Measurements from ENCODE around the gene PLCB1.

Gene PLCB1

DNA sequence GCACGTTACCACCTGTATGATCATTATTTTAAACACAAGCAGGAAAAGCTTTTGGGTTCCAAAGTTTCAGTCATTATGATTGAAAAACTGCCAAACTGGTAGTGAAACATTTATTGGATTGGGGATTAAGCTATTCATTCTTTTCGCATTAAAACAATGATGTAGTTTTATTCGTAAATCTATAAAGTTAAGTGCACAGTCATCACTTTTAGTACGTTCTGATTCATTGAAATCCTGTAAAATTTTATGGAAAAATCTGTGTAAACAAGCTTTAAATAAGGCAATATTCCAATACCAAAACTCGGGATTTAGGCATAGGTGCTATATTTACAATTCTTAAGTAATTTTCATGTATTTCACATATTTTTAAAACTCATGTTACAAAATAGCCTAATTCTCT, 379.9 kb downstream of the PLCB1 start:
- Histone ChIP-seq H3K4me2 (ENCODE audit: low read length) (no peak overlapping the region), H3K36me3 (ENCODE audit: control insufficient read depth in 1 of 2, insufficient read depth in 2 of 2, low read length in 2 of 2) (no peaks in the 10 kb centered on the region), H3K9ac (ENCODE audit: low read length) (no peak overlapping the region), H4K91ac (ENCODE audit: low read depth, low read length) (no peak overlapping the region), H3K23ac (ENCODE audit: low read length) (no peak overlapping the region), H3K4me1 (ENCODE audit: control insufficient read depth in 1 of 2, insufficient read depth in 2 of 2, low read length in 2 of 2) (no peaks in the 10 kb centered on the region), H3K27me3 (ENCODE audit: insufficient read depth, low read length) (no peaks in the 10 kb centered on the region), H2BK120ac (ENCODE audit: insufficient read depth, low read length, poor library complexity) (no peak overlapping the region), H3K79me1 (ENCODE audit: low read length) (no peaks in the 10 kb centered on the region), H2BK12ac (ENCODE audit: low read length) (no peak overlapping the region), H3K79me2 (ENCODE audit: control insufficient read depth, insufficient read depth, low read length, poor library complexity) (no peaks in the 10 kb centered on the region), H2BK5ac (ENCODE audit: low read depth, low read length, poor library complexity) (no peak overlapping the region), H4K12ac (ENCODE audit: low read depth, low read length) (no peak overlapping the region), H3K27ac (ENCODE audit: low read depth, low read length) (no peak overlapping the region), H2AK5ac (ENCODE audit: low read length) (no peak overlapping the region), H3K18ac (ENCODE audit: low read length) (no peak overlapping the region), H3K9me3 (ENCODE audit: insufficient read depth, low read depth, low read length) (no peaks in the 10 kb centered on the region), H3K4me3 (ENCODE audit: low read depth, low read length) (no peak overlapping the region), H3K4ac (ENCODE audit: low read depth, low read length) (no peak overlapping the region), H4K8ac (ENCODE audit: low read depth, low read length) (no peak overlapping the region), H2AFZ (ENCODE audit: insufficient read depth, low read length, poor library complexity) (no peak overlapping the region), H3K14ac (ENCODE audit: low read length) (no peak overlapping the region)
- no CpG with 5 or more reads among the region's 5 CpGs for whole genome bisulfite sequencing (ENCODE audit: extremely low coverage, insufficient coverage, insufficient read length)
- DNase-seq = no peak

DNA sequence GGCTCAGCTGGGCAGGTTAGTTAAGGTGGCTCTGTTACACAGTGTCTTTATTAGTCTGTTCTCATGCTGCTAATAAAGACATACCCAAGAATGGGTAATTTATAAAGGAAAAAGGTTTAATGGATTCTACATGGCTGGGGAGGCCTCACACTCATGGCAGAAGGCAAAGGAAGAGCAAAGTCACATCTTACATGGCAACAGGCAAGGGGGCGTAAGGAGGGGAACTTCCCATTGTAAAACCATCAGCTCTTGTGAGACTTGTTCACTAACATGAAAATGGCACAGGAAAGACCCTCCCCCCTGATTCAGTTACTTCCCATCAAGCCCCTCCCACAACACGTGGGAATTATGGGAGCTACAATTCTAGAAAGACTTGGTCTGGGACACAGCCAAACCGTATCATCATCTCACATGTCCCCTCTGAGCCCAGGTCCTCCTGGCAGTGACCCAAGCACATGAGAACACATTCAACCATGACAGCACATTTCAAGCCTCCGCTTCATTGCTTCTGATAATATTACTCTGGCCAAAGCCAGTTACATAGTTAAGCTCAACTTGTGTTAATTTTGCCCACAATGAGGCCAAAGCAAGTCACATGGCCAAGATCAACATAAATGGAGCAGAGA, 383.9 kb downstream of the PLCB1 start:
- H3K4ac ChIP-seq (ENCODE audit: low read depth, low read length) = no peak overlapping the region
- no peaks in the 10 kb centered on the region for H3K27me3 ChIP-seq (ENCODE audit: insufficient read depth, low read length)
- H2BK5ac ChIP-seq (ENCODE audit: low read depth, low read length, poor library complexity) = no peak overlapping the region
- H3K4me2 ChIP-seq (ENCODE audit: low read length) = no peak overlapping the region
- no peak overlapping the region for H3K4me3 ChIP-seq (ENCODE audit: low read depth, low read length)
- H2AFZ ChIP-seq (ENCODE audit: insufficient read depth, low read length, poor library complexity) = no peak overlapping the region
- no peak overlapping the region for H3K9ac ChIP-seq (ENCODE audit: low read length)
- H3K9me3 ChIP-seq (ENCODE audit: insufficient read depth, low read depth, low read length) = no peaks in the 10 kb centered on the region
- no peak overlapping the region for H2BK12ac ChIP-seq (ENCODE audit: low read length)
- DNase-seq = no peak
- H2BK120ac ChIP-seq (ENCODE audit: insufficient read depth, low read length, poor library complexity) = no peak overlapping the region
- H3K27ac ChIP-seq (ENCODE audit: low read depth, low read length) = no peak overlapping the region
- H3K23ac ChIP-seq (ENCODE audit: low read length) = no peak overlapping the region
- no peak overlapping the region for H3K14ac ChIP-seq (ENCODE audit: low read length)
- no peaks in the 10 kb centered on the region for H3K36me3 ChIP-seq (ENCODE audit: control insufficient read depth in 1 of 2, insufficient read depth in 2 of 2, low read length in 2 of 2)
- H4K91ac ChIP-seq (ENCODE audit: low read depth, low read length) = no peak overlapping the region
- no peaks in the 10 kb centered on the region for H3K79me1 ChIP-seq (ENCODE audit: low read length)
- H2AK5ac ChIP-seq (ENCODE audit: low read length) = no peak overlapping the region
- no peak overlapping the region for H3K18ac ChIP-seq (ENCODE audit: low read length)
- H3K4me1 ChIP-seq (ENCODE audit: control insufficient read depth in 1 of 2, insufficient read depth in 2 of 2, low read length in 2 of 2) = no peaks in the 10 kb centered on the region
- no CpG with 5 or more reads among the region's 4 CpGs for WGBS (ENCODE audit: extremely low coverage, insufficient coverage, insufficient read length)
- no peak overlapping the region for H4K12ac ChIP-seq (ENCODE audit: low read depth, low read length)
- no peak overlapping the region for H4K8ac ChIP-seq (ENCODE audit: low read depth, low read length)
- H3K79me2 ChIP-seq (ENCODE audit: control insufficient read depth, insufficient read depth, low read length, poor library complexity) = no peaks in the 10 kb centered on the region

DNA sequence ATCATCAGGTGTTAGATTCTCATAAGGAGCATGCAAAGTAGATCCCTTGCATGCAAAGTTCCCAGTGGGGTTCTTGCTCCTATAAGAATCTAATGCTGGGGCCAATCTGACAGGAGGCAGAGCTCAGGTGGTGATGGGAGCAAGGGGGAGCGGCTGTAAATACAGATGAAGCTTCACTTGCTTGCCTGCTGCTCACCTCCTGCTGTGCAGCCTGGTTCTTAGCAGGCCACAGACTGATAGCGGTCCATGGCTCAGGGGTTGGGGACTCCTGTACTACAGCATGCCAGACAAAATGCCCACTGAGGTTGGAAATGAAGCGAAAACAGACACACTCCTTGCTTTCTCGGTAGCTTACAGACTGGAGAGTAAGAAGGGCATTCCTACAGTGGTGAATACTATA, 386.8 kb downstream of the PLCB1 start:
- DNase-seq = no peak
- no peak overlapping the region for H2BK12ac ChIP-seq (ENCODE audit: low read length)
- no peaks in the 10 kb centered on the region for H3K79me1 ChIP-seq (ENCODE audit: low read length)
- no peak overlapping the region for H4K91ac ChIP-seq (ENCODE audit: low read depth, low read length)
- H3K79me2 ChIP-seq (ENCODE audit: control insufficient read depth, insufficient read depth, low read length, poor library complexity) = no peaks in the 10 kb centered on the region
- H3K27me3 ChIP-seq (ENCODE audit: insufficient read depth, low read length) = no peaks in the 10 kb centered on the region
- no peaks in the 10 kb centered on the region for H3K36me3 ChIP-seq (ENCODE audit: control insufficient read depth in 1 of 2, insufficient read depth in 2 of 2, low read length in 2 of 2)
- no peak overlapping the region for H2AK5ac ChIP-seq (ENCODE audit: low read length)
- H3K4me3 ChIP-seq (ENCODE audit: low read depth, low read length) = no peak overlapping the region
- no peak overlapping the region for H3K4ac ChIP-seq (ENCODE audit: low read depth, low read length)
- no peak overlapping the region for H2BK120ac ChIP-seq (ENCODE audit: insufficient read depth, low read length, poor library complexity)
- no peaks in the 10 kb centered on the region for H3K4me1 ChIP-seq (ENCODE audit: control insufficient read depth in 1 of 2, insufficient read depth in 2 of 2, low read length in 2 of 2)
- H2AFZ ChIP-seq (ENCODE audit: insufficient read depth, low read length, poor library complexity) = no peak overlapping the region
- no peak overlapping the region for H3K14ac ChIP-seq (ENCODE audit: low read length)
- no peak overlapping the region for H3K23ac ChIP-seq (ENCODE audit: low read length)
- H3K27ac ChIP-seq (ENCODE audit: low read depth, low read length) = no peak overlapping the region
- no peak overlapping the region for H4K12ac ChIP-seq (ENCODE audit: low read depth, low read length)
- H3K4me2 ChIP-seq (ENCODE audit: low read length) = no peak overlapping the region
- H4K8ac ChIP-seq (ENCODE audit: low read depth, low read length) = no peak overlapping the region
- H3K9me3 ChIP-seq (ENCODE audit: insufficient read depth, low read depth, low read length) = no peaks in the 10 kb centered on the region
- H3K18ac ChIP-seq (ENCODE audit: low read length) = no peak overlapping the region
- WGBS (ENCODE audit: extremely low coverage, insufficient coverage, insufficient read length) = no CpG with 5 or more reads among the region's 4 CpGs
- no peak overlapping the region for H2BK5ac ChIP-seq (ENCODE audit: low read depth, low read length, poor library complexity)
- no peak overlapping the region for H3K9ac ChIP-seq (ENCODE audit: low read length)

DNA sequence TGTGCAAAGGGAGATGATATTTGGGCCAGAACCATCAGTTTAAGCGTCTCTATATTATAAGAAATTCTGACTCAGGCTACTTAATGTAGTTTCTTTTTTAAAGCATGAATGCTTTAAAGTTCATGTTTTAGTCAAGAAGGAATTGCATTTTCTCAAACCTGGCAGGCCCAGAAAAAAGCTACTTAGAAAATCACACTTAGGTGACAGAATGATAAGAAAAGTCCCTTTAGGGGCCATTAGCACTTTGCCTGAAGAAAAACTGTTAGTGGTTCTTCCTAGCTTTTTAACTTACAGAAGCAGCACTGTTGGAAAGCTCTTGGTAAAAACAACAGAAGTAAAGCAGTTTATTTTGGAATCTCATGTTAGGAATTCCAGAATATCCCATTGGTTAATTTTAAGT, 387.8 kb downstream of the PLCB1 start:
- H3K23ac ChIP-seq (ENCODE audit: low read length) = no peak overlapping the region
- H2BK12ac ChIP-seq (ENCODE audit: low read length) = no peak overlapping the region
- H3K79me2 ChIP-seq (ENCODE audit: control insufficient read depth, insufficient read depth, low read length, poor library complexity) = no peaks in the 10 kb centered on the region
- H3K36me3 ChIP-seq (ENCODE audit: control insufficient read depth in 1 of 2, insufficient read depth in 2 of 2, low read length in 2 of 2) = no peaks in the 10 kb centered on the region
- H3K79me1 ChIP-seq (ENCODE audit: low read length) = no peaks in the 10 kb centered on the region
- H4K8ac ChIP-seq (ENCODE audit: low read depth, low read length) = no peak overlapping the region
- H3K4me3 ChIP-seq (ENCODE audit: low read depth, low read length) = no peak overlapping the region
- no peak for DNase-seq
- no peak overlapping the region for H2BK120ac ChIP-seq (ENCODE audit: insufficient read depth, low read length, poor library complexity)
- no peak overlapping the region for H2BK5ac ChIP-seq (ENCODE audit: low read depth, low read length, poor library complexity)
- no peak overlapping the region for H3K14ac ChIP-seq (ENCODE audit: low read length)
- no peak overlapping the region for H3K18ac ChIP-seq (ENCODE audit: low read length)
- H3K4ac ChIP-seq (ENCODE audit: low read depth, low read length) = no peak overlapping the region
- no peaks in the 10 kb centered on the region for H3K4me1 ChIP-seq (ENCODE audit: control insufficient read depth in 1 of 2, insufficient read depth in 2 of 2, low read length in 2 of 2)
- no CpG with 5 or more reads among the region's 1 CpG for WGBS (ENCODE audit: extremely low coverage, insufficient coverage, insufficient read length)
- H4K91ac ChIP-seq (ENCODE audit: low read depth, low read length) = no peak overlapping the region
- no peak overlapping the region for H2AK5ac ChIP-seq (ENCODE audit: low read length)
- no peaks in the 10 kb centered on the region for H3K9me3 ChIP-seq (ENCODE audit: insufficient read depth, low read depth, low read length)
- no peak overlapping the region for H3K27ac ChIP-seq (ENCODE audit: low read depth, low read length)
- no peak overlapping the region for H4K12ac ChIP-seq (ENCODE audit: low read depth, low read length)
- no peak overlapping the region for H2AFZ ChIP-seq (ENCODE audit: insufficient read depth, low read length, poor library complexity)
- H3K9ac ChIP-seq (ENCODE audit: low read length) = no peak overlapping the region
- no peaks in the 10 kb centered on the region for H3K27me3 ChIP-seq (ENCODE audit: insufficient read depth, low read length)
- no peak overlapping the region for H3K4me2 ChIP-seq (ENCODE audit: low read length)

Data from trophoblast cell (in vitro differentiated cells and primary cell).